HG03108 (cell line): ENCODE results near the gene SLC24A3.

Experiments used
- ATAC-seq: cut with Tn5 transposase; IDR thresholded peaks from one replicate; pipeline ENCODE4 v1.9.1; 2021; ENCODE audit warnings: moderate library complexity; ENCODE audit not compliant: unreplicated experiment

Gene SLC24A3

GRCh38 chr20:19212469-19212815 lies at the start of gene SLC24A3:
Gene SLC24A3 (plus strand): TSS chr20:19212642.
- ATAC-seq = no peak

- ATAC-seq = no peak
Observed at GRCh38 chr20:19170148-19170547, 42.3 kb upstream of the SLC24A3 start.

GRCh38 chr20:19172637-19173036 lies 39.8 kb upstream of the SLC24A3 start:
- ATAC-seq = no peak

- no peak for ATAC-seq
Observed at GRCh38 chr20:19176470-19177052, 35.9 kb upstream of the SLC24A3 start.

GRCh38 chr20:19181552-19181951 lies 30.9 kb upstream of the SLC24A3 start:
- ATAC-seq = no peak

- no peak for ATAC-seq
Observed at GRCh38 chr20:19185083-19185482, 27.4 kb upstream of the SLC24A3 start.

- no peak for ATAC-seq
Observed at GRCh38 chr20:19193349-19193748, 19.1 kb upstream of the SLC24A3 start.

DNA sequence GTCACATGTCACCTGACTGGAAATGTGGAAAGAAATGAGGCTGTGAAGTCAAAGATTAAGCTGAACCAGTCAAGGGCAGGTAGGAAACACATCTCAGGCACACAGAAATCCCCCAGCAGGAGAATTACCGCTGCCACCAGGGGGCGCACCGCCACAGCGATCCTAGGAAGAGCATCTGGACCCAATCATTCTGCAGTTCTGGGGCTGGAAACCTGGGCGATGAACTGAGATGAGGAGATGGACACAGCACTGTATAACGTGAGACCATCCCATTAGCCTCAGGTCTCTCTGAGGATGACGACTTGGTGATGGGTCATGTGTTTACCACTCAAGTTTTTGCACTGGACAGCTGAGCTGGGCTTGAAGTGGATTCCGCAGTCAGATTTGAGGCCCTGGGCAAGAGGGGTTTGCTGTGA lies 6.5 kb upstream of the SLC24A3 start:
- ATAC-seq = no peak

DNA sequence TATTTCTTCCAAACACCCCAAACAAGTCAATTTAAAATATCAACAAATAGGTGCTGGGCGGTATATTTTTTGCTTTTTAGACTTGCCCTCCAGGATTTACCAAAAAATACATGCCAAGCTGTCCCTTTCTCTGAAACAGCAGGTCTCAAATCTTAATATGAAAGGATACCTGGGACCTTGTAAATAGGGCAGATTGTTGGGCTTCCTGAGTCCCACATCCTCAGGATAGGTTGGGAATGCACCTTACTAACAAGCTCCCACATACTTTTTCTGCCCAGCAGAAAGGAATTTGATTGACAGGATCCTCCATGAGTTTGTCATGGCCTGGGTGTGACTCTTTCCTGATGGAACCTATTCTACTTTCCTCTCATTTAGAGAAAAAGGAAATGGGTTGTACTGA lies 4.9 kb upstream of the SLC24A3 start:
- ATAC-seq = no peak

- ATAC-seq = no peak
Observed at GRCh38 chr20:19210391-19211155, 1.9 kb upstream of the SLC24A3 start.

DNA sequence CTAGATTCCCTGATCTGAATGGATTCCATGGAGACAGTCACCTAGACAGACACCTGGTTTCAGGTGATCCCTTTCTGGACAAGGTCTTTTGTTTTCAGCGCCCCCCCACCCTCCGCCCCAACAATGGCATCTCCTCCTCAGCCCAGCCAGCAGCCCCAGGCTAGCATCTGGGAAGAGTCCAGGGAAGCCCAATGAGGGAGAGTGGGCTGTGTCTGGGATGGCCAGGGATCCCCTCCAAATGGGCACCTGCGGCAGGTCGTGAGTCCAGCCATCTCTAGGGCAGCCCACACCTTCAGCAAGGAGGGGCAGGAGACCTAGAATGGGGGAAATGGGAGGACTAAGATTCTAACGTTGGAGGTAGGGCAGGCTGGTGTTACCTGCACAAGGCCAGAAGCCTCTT lies 1.2 kb upstream of the SLC24A3 start:
- no peak for ATAC-seq

DNA sequence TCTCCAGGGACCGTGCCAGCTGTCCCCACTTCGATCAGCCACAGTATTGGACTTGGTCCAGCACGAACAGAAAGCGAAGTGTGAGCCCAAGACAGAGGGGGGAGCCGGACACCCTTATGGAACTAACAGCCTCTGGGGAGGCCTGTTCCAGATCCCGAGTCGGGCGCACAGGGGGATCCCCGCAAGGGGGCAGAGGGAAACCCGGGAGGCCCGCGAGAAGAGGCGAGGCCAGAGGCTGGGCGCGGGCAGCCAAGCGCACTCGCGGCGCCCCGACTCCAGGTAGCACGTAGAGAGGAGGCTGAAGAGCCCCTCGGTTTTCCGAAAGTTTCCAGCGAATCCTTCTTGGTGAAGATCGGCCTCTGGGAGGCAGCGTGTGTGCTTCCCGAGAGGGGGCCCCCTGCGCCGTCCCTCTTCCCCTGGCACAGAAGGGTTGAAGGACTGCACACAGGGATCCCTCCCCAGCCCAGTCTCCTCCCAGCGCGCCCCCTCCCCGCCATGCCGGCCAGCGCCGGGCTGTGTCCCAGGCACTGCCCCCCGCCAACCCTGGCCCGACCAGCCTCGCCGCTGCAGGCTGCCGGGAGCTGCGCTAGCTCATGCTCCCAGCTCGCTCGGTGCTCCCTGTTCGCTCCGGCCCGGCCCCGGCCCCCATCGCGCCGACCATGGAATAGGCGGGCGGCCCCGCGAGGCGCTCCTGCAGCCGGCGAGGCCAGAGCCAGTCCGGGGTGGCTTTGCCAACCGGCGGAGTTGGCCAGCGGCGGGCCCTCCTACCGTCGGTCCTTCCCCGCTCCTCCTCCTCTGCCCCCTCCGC lies 577 bp upstream of the SLC24A3 start:
- no peak for ATAC-seq

GRCh38 chr20:19212821-19213502 lies 520 bp downstream of the SLC24A3 start:
- ATAC-seq = no peak

- no peak for ATAC-seq
Observed at GRCh38 chr20:19213946-19214490, 1.6 kb downstream of the SLC24A3 start.

- ATAC-seq = no peak
Observed at GRCh38 chr20:19218411-19218810, 6.0 kb downstream of the SLC24A3 start.

GRCh38 chr20:19222520-19223040 lies 10.1 kb downstream of the SLC24A3 start:
- ATAC-seq = no peak

GRCh38 chr20:19223640-19224039 lies 11.2 kb downstream of the SLC24A3 start:
- ATAC-seq = no peak

GRCh38 chr20:19231359-19232035 lies 19.1 kb downstream of the SLC24A3 start:
- ATAC-seq = no peak

GRCh38 chr20:19232997-19233794 lies 20.8 kb downstream of the SLC24A3 start:
- no peak for ATAC-seq
